HG02571 (cell line): ENCODE results near the gene LSS.
"Not testable (repeated sequence)": the region's sequence is repeated elsewhere in the genome, so short reads cannot be mapped to it uniquely, and the experiment has no call there.

Experiments used
- ATAC-seq: cut with Tn5 transposase; IDR thresholded peaks from one replicate; pipeline ENCODE4 v1.9.1; 2021; ENCODE audit warnings: mild to moderate bottlenecking, moderate library complexity; ENCODE audit not compliant: unreplicated experiment

LSS gene

DNA sequence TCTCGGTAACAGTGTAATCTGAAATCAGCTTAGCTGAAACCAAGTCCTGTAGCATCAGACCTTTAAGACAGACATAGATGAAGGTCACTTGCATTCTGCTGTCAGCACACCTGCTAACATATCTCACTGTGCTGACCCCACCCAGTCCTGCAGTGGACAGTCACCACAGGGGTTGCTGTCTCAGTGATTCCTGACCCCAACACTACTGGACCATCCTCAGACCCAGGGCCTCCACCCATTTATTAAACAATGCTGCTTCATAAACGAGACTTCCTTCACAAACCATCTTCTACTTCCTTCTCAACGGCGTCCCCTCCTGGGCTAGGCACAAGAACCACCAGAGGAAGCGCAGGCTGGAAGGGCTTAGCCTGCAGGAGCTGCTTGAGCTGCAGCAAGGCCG, 17.8 kb upstream of the LSS start:
- no peak for ATAC-seq

DNA sequence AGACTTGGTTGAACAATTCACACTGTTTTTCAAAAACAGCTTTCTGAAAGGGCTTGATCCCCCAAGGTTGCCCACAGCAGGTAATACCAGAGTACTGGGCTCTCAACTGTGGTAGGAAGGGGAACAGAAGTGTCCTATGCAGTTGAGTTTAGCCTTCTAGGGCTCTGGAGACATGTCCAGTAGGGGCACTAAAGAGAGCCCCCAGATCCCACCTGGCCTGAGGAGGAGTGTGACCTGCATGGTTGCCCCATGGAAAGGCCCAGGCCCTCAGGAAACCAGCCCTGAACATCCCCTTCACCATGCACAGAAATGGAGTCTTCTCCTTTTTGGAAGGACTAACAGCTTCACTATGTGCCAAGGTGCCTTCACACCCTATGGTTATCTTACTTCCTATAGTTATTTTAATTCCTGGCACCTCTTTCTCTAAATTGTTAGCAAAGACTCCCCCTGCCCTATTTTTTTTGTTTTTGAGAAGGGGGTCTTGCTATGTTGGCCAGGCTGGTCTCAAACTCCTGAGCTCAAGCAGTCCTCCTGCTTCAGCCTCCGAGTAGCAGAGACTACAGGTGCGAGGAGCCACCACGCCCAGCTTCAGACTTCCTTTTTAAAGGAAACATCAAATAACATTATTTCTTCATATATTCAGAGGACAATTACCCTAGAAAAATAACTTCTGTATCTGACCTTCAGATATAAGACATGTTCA, 16.8 kb upstream of the LSS start:
- no peak for ATAC-seq

DNA sequence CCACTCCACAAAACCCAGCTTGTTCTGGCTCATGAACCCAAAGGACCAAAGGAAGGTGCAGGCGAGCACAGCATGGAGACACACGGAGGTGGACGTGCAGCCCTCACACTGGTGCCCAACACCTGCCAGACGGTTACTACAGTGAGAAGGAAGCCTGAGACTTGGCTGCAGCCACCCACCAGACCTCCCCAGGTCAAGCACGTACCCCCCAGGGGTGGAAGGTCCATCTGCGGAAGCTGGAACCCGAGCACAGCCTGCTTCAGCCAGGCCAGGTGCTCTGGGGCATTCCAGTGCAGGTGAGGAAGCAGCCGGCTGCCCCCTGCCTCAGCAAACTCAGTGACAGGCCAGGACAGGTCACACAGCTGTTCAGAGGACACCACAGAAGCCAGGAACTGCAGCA, 16.0 kb upstream of the LSS start:
- no peak for ATAC-seq

DNA sequence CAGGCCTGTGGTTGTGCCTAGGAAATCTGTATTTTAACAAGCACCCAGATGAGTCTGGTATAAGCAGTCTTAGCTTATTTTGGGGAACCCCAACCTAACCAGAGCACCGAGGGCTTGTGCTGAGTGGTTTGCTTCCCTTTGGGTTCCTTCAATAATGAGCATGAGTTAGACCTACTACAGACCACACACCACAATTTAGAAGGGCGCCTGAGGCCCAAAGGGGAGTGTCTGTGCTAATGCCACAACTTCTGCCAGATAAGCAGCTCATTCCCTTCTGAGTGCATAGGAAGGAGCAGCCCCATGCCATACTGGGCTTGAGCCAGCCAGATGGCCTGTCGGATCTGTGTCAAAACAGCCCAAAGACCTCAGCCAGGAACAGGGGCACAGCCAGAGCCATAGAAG, 15.4 kb upstream of the LSS start:
- no peak for ATAC-seq

DNA sequence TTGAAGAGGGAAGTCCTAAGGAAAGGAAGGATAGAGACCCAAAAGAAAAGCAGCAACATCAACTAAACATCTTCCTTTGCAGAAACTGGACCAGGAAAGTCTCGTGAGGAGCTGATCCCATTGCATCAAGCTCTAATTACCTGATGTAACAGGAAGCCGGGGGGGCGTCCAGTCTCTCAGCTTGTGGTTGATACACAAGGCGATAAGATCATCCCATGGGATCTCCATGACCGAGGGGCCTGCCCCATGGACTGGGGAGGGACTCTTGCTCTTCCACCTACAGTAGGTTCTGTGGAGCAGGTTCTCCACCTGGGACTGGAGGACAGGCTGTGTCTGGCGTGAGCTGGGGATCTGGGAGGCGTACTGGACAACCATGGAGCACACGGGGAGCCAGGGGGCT, 14.8 kb upstream of the LSS start:
- ATAC-seq = no peak

DNA sequence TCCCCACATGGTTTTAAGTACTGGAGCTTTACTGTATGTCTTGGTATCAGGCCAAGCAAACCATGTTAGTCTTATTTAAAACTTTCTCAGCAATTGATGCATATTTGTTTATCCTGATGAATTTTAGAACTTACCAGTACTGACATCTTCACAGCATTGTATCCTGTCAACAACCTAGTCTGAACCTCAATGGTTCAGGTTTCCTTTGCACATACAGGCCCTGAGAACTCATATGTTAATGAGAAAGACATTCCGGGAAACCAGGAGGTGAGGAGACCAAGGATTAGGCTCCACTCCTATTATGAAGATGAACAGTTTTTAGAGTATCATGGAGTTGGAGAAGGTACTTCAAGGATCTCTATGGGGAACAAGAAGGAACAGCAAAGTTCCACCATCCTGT, 13.0 kb upstream of the LSS start:
- not testable (repeated sequence) for ATAC-seq

DNA sequence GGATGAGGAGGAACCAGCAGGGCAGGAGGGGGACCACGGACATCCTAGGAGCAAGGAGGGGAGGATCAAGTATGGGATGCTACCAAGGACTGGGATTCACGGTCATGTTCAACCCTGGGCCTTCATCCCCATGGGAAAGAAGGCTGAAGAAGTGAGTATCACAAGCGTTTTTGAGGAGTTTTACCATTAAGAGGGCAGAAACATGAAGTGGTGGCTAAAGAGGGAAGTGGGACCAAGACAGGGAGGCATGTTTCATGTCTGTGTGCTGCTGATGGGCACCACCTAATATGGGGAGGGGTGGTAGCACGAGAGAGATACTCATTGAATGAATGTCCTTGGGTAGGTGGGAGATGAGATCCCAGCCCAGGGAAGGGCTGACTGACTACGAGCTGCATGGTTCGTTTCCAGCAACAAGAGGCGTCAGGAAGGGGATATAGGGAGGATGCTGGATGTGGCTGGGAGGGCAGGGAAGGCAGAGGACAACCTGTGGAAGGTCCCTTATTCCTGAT, 11.3 kb upstream of the LSS start:
- no peak for ATAC-seq

DNA sequence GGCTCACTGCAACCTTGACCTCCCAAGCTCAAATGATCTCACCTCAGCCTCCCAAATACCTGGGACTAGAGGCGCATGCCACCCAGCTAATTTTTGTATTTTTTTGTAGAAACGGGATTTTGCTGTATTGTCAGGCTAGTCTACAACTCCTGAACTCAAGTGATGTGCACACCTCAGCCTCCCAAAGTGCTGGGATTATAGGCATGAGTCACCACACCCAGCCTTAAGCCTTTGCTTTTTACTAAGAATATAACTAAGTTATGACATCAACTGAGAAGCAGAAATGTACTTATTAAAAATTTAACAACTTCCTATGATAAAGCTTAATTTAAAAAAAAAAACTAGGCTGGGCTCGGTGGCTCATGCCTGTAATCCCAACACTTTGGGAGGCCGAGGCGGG, 8.9 kb upstream of the LSS start:
- no peak for ATAC-seq

DNA sequence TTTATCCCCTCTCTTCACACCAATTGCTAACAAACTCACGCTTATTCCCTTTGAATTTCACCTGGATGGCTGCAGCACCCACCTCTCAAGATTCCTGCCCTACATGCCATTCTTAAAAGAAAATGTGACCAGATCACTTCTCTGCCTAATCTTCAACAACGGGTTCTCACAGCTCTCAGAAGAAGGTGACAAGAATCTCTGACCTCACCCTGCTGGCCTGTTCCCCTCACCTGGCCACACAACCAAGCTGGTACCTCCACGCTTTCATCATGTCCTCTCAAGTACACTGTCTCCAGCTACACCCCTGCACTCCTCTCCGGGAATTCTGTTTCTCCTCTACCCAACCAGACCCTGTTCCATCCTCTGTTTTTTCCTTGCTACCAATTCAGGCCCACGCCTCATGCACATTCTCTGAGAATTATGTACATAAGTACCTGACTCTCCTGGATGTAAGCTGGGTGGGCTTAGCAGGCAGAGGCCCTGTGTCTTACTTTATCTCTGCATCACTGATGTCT, 5.9 kb upstream of the LSS start:
- ATAC-seq = no peak

DNA sequence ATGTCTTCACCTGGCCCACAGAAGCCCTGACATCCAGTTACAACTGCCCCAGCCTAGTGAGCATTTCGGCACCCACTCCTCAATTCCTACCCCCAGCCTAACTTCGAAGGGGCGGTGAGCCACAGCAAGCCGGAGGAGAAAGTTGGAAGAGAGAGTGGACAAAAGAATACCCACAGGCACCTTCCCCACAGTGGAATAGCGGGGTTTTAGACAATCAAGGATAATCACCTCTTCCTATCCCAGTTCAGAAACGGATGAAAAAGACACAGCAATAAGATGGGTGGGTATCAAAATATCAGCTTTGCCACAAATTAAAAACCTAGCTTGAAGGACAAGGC, 1.3 kb upstream of the LSS start:
- ATAC-seq = no peak

DNA sequence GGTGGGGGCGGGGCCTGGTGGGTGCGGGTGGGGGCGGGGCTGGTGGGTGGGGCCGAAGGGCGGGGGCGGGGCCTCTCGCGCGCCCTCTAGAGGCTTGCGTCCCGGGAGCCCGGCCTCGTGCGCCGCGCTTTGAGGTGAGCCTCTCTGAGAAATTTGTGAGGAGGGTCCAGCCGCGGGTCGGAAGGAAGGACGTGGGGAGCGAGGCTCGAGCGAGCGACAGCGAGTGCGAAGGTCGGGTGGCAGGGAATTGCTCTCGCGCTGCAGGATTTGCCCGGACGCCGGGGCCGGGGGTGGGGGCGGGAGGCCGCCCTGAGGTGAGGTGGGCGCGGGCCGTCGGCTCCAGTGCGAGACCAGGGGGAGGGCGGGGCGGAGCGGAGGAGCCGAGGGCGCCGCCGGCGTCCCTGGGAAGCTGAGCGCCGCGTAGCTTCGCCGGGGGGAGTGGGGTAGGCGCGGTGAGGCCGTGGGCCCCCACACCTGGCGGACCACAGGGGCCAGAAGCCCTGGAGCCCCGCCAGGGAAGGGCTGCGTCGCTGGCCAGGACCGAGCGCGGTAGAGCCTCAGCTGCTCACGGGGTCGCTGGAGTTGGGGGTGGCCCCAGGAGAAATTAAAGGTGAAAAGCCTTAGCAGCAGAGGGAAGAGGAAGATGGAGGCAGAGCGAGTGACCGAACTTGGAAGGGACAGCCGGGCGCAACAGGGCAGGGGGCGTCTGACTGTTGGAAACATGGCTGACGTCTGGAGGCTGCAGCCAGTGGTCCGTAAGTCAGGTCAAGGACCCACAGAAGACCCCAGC, 754 bp upstream of the LSS start:
- ATAC-seq = peak; percentile 15

DNA sequence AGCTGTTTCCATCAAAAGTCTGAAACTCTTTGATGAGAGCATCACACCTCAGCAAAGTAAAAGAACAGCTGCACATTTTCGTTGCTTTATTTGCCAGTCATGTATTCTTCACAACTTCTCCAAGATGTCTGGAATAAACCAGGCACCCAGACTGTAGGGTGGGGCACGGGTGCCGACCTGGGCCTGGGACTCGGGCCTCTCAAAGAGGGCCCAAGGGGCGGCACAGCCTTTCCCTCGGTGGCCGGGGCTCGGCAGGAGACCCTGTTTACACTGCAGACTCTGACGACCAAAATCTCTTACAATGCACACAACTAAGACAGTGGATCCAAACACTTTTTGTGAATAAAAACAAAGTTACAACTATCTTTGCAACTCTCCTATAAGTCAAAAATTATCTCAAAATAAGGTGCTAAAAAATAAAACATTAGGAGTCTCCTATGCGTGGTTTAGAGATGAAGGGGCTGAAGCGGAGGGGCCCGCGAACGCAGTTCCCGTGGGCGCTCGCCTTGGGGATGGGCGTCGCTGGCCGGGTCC, 696 bp downstream of the LSS start:
- ATAC-seq = no peak

DNA sequence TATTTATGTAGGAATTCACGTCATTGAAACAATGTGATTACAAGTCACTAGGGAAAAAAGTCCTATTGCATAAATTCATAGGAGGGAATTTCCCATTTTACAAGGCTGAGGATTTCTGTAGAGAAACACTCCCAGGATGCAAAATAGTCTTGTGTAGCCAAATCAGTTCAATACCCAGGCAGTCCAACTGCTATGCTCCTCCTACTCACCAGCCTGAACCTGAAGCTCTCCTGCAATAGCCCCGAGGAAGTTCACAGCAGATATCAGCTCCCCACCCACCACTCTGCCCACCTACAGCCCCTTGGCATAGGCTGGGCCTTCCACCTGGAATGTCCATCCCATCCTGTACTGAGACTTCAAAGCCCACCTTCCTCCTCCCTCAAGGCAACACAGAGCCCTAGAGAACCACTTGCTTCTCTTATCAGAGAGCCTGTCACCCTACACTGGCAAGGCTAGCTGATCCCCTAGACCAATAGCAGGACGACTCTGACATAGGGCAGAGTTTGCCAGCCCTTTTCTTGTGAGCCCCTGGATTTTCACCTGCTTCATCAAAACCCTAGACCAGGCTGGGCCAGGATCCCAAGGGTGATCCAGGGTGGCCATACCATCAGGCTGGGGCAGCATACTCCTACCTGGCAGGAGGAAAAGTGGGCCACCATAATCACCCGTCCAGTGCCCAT, 1.5 kb downstream of the LSS start:
- no peak for ATAC-seq

DNA sequence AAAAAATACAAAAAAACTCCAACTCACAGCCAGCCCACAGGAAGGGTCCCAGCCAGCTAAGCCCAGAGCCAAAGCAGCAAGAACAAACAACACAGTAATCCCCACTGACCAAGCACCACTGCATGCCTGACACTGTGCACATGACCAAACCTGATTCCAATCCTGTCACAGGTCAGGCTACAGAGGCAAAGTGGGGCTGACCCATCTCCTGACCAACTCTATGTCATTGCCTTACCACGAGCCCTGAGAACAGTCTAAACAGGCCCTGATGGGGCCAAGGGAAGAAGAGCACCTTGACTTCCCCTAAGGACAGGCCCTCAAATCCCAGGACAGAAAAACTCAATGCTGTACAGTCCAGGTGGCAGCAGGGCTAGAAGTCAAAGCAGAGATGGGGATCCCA, 2.4 kb downstream of the LSS start:
- no peak for ATAC-seq

DNA sequence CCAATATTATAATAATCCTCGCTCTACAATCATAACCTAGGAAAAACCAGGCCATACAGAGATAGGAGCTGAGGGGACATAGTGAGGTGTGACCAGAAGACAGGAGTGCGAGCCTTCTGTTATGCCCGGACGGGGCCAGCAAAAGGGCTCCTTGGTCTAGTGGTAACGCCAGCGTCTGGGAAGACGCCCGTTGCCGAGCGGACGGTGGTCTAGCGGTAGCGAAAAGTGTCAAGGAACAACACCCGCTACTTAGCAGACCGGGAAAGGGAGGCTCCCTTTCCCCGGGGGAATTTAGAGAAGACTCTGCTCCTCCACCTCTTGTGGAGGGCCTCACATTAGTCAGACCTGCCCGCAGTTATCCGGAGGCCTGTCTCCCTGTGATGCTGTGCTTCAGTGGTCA, 4.9 kb downstream of the LSS start:
- ATAC-seq = not testable (repeated sequence)

DNA sequence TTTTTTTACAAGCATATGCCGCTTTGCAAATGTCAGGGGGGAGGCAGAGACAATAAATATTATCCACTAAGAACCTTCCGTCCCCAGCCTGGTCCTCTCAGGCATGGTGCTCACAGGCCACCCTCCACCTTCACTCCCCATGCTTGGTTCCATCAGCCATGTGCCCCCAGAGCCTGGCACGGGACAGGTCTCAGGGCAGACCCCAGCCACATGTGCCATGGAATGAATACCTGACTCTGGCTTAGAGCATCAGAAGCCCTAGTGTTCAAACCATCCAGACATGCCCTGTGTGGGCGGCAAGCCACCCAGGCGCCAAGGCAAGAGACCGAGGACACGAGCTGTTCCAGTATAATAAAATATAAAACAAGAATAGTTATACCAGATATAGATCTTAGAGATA, 5.4 kb downstream of the LSS start:
- no peak for ATAC-seq

DNA sequence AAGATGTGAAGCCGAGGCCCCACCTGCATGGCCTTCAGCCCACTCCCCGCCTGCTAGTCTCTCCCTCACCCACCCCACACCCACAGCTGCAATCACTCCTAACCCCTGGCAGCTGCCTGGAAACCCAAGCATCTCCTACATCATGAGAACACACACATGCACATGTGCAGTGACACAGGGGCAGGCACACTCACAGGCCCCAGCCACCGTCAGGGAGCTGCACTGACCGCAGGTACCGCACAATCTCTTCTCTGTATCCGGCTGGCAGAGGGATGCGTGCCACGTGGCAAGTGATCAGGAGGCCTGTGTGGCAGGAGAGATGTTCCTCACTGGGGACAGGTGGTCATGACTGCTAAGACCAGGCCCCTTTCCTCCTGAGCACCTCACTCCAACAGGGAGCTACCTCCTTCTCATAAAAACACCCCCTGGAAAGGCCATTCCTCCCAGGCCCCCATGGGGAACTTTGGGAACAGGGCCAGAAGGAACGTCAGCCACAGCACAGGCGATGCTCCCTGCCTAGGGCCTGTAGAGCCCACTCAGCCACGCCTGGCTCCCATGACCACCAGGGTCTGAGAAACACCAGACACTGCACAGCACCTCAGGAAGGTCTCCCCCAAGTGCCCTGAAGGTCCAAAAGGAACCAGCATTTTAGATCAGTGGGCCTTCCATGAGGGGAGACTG, 6.0 kb downstream of the LSS start:
- ATAC-seq = no peak

DNA sequence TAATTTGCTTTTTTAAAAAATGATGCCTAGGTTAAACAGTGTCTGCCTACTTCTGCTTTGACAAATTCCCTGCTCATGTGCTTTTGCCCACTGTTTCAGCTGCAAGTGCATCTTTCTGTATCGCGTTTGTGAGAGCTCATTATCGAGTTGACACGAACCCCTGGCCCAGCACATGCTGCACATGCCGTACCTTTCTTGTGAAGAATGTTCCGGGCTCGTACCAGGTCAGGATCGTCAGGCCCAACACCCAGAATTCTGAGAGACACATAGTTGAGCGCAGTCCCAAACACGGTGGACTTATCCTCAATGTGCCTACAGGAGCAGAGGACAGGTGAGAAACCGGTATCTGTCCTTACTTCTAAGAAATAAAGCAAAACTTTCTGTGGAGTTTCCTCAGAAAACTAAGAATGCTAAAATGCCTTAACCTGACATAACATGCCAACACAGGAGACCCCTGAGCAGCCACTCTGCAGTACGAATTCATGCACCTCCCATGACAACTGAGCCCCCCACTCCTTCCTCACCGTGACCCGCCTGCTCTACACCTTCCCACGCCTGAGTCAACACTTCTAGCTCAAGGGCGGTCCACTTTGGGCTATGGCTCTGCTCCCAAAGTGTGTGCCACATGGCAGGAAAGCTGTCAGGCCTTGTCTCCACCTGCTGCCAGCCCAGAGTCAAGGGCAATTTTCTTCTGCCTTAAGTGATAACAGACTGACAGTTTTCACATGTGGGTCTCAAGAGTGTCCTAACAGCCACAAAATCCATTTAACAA, 6.7 kb downstream of the LSS start:
- ATAC-seq = no peak

DNA sequence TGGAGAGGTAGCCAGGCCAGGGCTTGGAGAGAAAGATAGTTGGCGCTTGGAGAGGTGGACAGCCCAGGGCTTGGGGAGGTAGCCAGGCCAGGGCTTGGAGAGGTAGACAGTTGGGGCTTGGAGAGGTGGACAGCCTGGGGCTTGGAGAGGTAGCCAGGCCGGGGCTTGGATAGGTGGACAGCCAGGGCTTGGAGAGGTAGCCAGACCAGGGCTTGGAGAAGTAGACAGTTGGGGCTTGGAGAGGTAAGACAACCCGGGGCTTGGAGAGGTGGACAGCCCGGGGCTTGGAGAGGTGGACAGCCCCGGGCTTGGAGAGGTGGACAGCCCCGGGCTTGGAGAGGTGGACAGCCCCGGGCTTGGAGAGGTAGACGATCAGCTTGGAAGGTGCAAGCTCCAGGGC, 7.7 kb downstream of the LSS start:
- no peak for ATAC-seq

DNA sequence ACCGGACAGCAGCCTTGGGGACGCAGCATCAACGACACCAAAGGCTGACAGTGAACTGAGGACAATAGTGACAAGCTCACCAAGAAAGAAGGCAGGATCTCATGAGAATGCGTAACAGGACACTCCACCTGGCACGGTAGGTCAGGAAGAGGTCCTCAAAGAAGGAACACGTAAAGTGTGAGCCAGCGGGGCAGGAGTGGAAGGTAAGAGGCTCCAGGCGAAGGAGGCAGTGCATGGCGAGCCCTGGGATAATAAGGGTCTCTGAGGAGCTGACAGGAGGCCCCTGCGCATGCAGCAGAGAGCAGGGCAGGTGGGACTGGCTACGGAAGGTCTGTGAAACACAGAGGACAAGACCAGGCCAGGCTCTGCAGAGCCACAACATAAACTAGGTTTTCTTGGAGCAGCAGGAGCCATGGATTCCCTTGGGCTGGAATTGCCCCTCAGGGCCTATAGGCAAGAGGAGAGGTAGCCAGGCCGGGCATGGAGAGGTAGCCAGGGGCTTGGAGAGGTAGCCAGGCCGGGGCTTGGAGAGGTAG, 8.2 kb downstream of the LSS start:
- ATAC-seq = no peak
